WERI-Rb-1 (cell line): ENCODE measurements around the gene DNLZ.

Experiments
- DNase-seq: peaks from one replicate; pipeline ENCODE4 v3.0.0-alpha.2; 2020
- H3K27ac ChIP-seq: fragments of 250-450 bp; sonication (Bioruptor Pico); 2 replicates; pipeline ENCODE4 v1.5.1; 2020; ENCODE audit warnings: mild to moderate bottlenecking, moderate library complexity
- H3K27me3 ChIP-seq: fragments of 250-450 bp; sonication (Bioruptor Pico); 2 replicates; pipeline ENCODE4 v1.5.1; 2021; ENCODE audit warnings: mild to moderate bottlenecking, low read depth, moderate library complexity; ENCODE audit not compliant: insufficient read depth, severe bottlenecking
- H3K36me3 ChIP-seq: fragments of 250-450 bp; sonication (Bioruptor Pico); 2 replicates; pipeline ENCODE4 v1.5.1; 2020; ENCODE audit warnings: mild to moderate bottlenecking, moderate library complexity
- H3K4me3 ChIP-seq: 2 replicates; pipeline ENCODE4 v1.5.1; 2011; ENCODE audit warnings: low read depth, mild to moderate bottlenecking, control low read depth, low read length
- H3K9me3 ChIP-seq: fragments of 250-450 bp; sonication (Bioruptor Pico); 2 replicates; pipeline ENCODE4 v1.5.1; 2021; ENCODE audit warnings: mild to moderate bottlenecking, moderate library complexity; ENCODE audit not compliant: severe bottlenecking
- CTCF ChIP-seq: IDR thresholded peaks from 2 replicates; pipeline ENCODE4 v1.5.1; 2011; ENCODE audit warnings: low read depth, mild to moderate bottlenecking, control low read depth, inconsistent platforms, low read length

DNLZ gene

GRCh38 chr9:136358888-136359287 lies 4.7 kb downstream of the DNLZ start:
- H3K27me3 ChIP-seq = no peaks in the 10 kb centered on the region
- DNase-seq = no peak
- peaks cover 1% of the 10 kb centered on the region for H3K9me3 ChIP-seq
- no peak overlapping the region for H3K27ac ChIP-seq
- H3K36me3 ChIP-seq = peaks cover 36% of the 10 kb centered on the region
- no peak for TF ChIP-seq CTCF
- no peak overlapping the region for H3K4me3 ChIP-seq

GRCh38 chr9:136358016-136358415 lies 5.5 kb downstream of the DNLZ start:
- Histone ChIP-seq H3K36me3 (peaks cover 34% of the 10 kb centered on the region), H3K9me3 (no peaks in the 10 kb centered on the region), H3K27me3 (no peaks in the 10 kb centered on the region), H3K27ac (no peak overlapping the region), H3K4me3 (no peak overlapping the region)
- no peak for TF ChIP-seq CTCF
- no peak for DNase-seq

GRCh38 chr9:136357202-136357725 lies 6.3 kb downstream of the DNLZ start:
- no peak for DNase-seq
- Histone ChIP-seq H3K27ac (no peak overlapping the region; the same call in 1 of the 2 replicates), H3K27me3 (no peaks in the 10 kb centered on the region), H3K4me3 (no peak overlapping the region), H3K36me3 (peaks cover 34% of the 10 kb centered on the region), H3K9me3 (no peaks in the 10 kb centered on the region)
- no peak for TF ChIP-seq CTCF

- no peaks in the 10 kb centered on the region for H3K27me3 ChIP-seq
- no peak for DNase-seq
- H3K4me3 ChIP-seq = no peak overlapping the region
- H3K27ac ChIP-seq = no peak overlapping the region
- peaks cover 34% of the 10 kb centered on the region for H3K36me3 ChIP-seq
- TF ChIP-seq CTCF = no peak
- no peaks in the 10 kb centered on the region for H3K9me3 ChIP-seq
These were observed 7.7 kb downstream of the DNLZ start for GRCh38 chr9:136355616-136356557.

GRCh38 chr9:136354592-136355085 lies 8.9 kb downstream of the DNLZ start:
- no peak for TF ChIP-seq CTCF
- no peaks in the 10 kb centered on the region for H3K27me3 ChIP-seq
- H3K27ac ChIP-seq = no peak overlapping the region
- DNase-seq = no peak
- H3K9me3 ChIP-seq = no peaks in the 10 kb centered on the region
- H3K36me3 ChIP-seq = peaks cover 39% of the 10 kb centered on the region
- no peak overlapping the region for H3K4me3 ChIP-seq
